Right lobe of liver (tissue), 6 donors: ENCODE measurements around the gene AMBRA1. TPM values are rescaled to one million over a fixed set of nuclear protein-coding genes. Genes with fewer than 3 reads are reported as not detected.

Source experiments
- ATAC-seq, 4 donors: fragments of 200-7000 bp; cut with Tn5 transposase; one replicate each; pipeline ENCODE4 v1.9.1; 2020; ENCODE audit warnings: mild to moderate bottlenecking in 4 of 4, moderate library complexity in 4 of 4
- DNase-seq, 3 donors: peaks; one replicate each; pipeline ENCODE4 v3.0.0-alpha.2; 2020
- H3K27ac ChIP-seq, 3 donors: fragments of 200-600 bp; one replicate each; pipeline ENCODE4 v1.8.0; 2022
- H3K27me3 ChIP-seq, 2 donors: fragments of 200-600 bp; one replicate each; pipeline ENCODE4 v1.8.0; 2022
- H3K36me3 ChIP-seq, 4 donors: fragments of 200-600 bp; sonication (generic) in 1 of 4; one replicate each; pipeline versions ENCODE4 v1.5.1 to v1.8.0; 2017 to 2022; ENCODE audit warnings: control low read depth in 1 of 4
- H3K4me1 ChIP-seq, 4 donors: fragments of 200-600 bp; sonication (generic) in 1 of 4; one replicate each; pipeline versions ENCODE4 v1.5.1 to v1.8.0; 2017 to 2022; ENCODE audit warnings: control low read depth in 1 of 4
- H3K4me3 ChIP-seq, 3 donors: fragments of 200-600 bp; one replicate each; pipeline ENCODE4 v1.8.0; 2022
- H3K9me3 ChIP-seq, 4 donors: fragments of 200-600 bp; sonication (generic) in 1 of 4; one replicate each; pipeline versions ENCODE4 v1.5.1 to v1.8.0; 2017 to 2022; ENCODE audit warnings: control low read depth in 1 of 4
- POLR2A ChIP-seq: fragments of 450-650 bp; IDR thresholded peaks from one replicate; pipeline ENCODE4 v1.6.1; 2017; ENCODE audit warnings: antibody characterized with exemption, mild to moderate bottlenecking
- WGBS: methylation state at CpG from one replicate; pipeline ENCODE4 v1.1.6; 2018; ENCODE audit warnings: low coverage, low lambda C conversion rate; ENCODE audit not compliant: insufficient coverage; ENCODE audit errors: missing lambda C conversion rate; 5-methylcytosine and 5-hydroxymethylcytosine counted together
- intact Hi-C, 2 donors: fragments of 100-400 bp; cut with DNase I; formaldehyde crosslinking; loops; one replicate each; pipeline versions ENCODE4 v1.11.2 to v1.14.1; 2022
- total RNA-seq, 6 experiments: library from RNA; depleted of rRNA in 2 of 6; stranded (reverse); fragments of >200 nt in 2 of 6; fragmentation: NEBNext Ultra II Directional in 3 of 6; extraction: Animal tissue kit (Norgen Biotek cat#: 25700) in 3 of 6; gene quantifications; one replicate each; pipeline versions ENCODE4 v1.1.0 to v1.2.4, GENCODE V29; 2016 to 2023
- TF ChIP-seq, protein P1 (sequence below), 4 donors: fragments of 200-600 bp in 3 of 4; fragments of 450-650 bp in 1 of 4; IDR thresholded peaks; one replicate each; pipeline versions ENCODE4 v1.5.1 to v1.8.0; 2016 to 2022; ENCODE audit warnings: antibody characterized with exemption in 4 of 4, mild to moderate bottlenecking in 2 of 4
- donor health status: DM: no; HTN: yes; CAD: no.
- donor health status: DM: no; HTN: no; CAD: no.
- donor health status: DM: no; HTN: no; CAD: no.
- donor health status: DM: no; HTN: yes; CAD: no.
- donor health status: DM: no; HTN: yes; CAD: no.

The AMBRA1 gene
- total RNA-seq, 6 experiments from 2014 or later: 11.0 to 15.7 (median 13.6) TPM

DNA sequence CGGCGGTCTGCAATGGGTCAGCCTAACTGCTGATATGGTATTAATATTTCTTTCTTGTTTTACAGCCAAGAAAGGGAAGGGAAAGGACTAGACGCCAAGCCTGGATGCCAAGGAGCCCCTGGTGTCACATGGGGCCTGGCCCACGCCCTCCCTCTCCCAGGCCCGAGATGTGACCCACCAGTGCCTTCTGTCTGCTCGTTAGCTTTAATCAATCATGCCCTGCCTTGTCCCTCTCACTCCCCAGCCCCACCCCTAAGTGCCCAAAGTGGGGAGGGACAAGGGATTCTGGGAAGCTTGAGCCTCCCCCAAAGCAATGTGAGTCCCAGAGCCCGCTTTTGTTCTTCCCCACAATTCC is 210.4 kb downstream of the AMBRA1 start:
- Histone ChIP-seq H3K4me1 (peaks cover 0 to 8% (median 3%) of the 10 kb centered on the region in 4 donors), H3K27ac (no peak overlapping the region), H3K36me3 (no peaks in the 10 kb centered on the region), H3K9me3 (no peaks in the 10 kb centered on the region), H3K27me3 (no peaks in the 10 kb centered on the region), H3K4me3 (no peak overlapping the region)
- 63% methylated on average over 7 of the region's 7 CpGs for WGBS
- no peak for DNase-seq
- intact Hi-C loops: loop anchor here (10.0 kb wide), 1 partner anchor 151 kb away; no protein-coding TSS in a partner anchor
- TF ChIP-seq, protein P1, sequence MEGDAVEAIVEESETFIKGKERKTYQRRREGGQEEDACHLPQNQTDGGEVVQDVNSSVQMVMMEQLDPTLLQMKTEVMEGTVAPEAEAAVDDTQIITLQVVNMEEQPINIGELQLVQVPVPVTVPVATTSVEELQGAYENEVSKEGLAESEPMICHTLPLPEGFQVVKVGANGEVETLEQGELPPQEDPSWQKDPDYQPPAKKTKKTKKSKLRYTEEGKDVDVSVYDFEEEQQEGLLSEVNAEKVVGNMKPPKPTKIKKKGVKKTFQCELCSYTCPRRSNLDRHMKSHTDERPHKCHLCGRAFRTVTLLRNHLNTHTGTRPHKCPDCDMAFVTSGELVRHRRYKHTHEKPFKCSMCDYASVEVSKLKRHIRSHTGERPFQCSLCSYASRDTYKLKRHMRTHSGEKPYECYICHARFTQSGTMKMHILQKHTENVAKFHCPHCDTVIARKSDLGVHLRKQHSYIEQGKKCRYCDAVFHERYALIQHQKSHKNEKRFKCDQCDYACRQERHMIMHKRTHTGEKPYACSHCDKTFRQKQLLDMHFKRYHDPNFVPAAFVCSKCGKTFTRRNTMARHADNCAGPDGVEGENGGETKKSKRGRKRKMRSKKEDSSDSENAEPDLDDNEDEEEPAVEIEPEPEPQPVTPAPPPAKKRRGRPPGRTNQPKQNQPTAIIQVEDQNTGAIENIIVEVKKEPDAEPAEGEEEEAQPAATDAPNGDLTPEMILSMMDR (IDR thresholded peaks at IDR 0.05): no peak
- TF ChIP-seq POLR2A: no peak
- no peak for ATAC-seq

GRCh38 chr11:46382646-46383403 is 211.0 kb downstream of the AMBRA1 start:
- no peak overlapping the region for H3K27ac ChIP-seq
- DNase-seq (no peak), ATAC-seq (peak in 3 of 4 donors; percentile 12 to 37 (median 25))
- H3K4me1 ChIP-seq: peaks cover 0 to 8% (median 3%) of the 10 kb centered on the region in 4 donors
- WGBS: 24% methylated on average over 10 of the region's 18 CpGs
- no peaks in the 10 kb centered on the region for H3K27me3 ChIP-seq
- no peaks in the 10 kb centered on the region for H3K9me3 ChIP-seq
- H3K4me3 ChIP-seq: no peak overlapping the region
- intact Hi-C loops: loop anchor here (10.0 kb wide), 1 partner anchor 152 kb away; no protein-coding TSS in a partner anchor
- no peaks in the 10 kb centered on the region for H3K36me3 ChIP-seq
- TF ChIP-seq, protein P1 (IDR thresholded peaks at IDR 0.05): peak; percentile 39 to 66 (median 54)
- no peak for TF ChIP-seq POLR2A

DNA sequence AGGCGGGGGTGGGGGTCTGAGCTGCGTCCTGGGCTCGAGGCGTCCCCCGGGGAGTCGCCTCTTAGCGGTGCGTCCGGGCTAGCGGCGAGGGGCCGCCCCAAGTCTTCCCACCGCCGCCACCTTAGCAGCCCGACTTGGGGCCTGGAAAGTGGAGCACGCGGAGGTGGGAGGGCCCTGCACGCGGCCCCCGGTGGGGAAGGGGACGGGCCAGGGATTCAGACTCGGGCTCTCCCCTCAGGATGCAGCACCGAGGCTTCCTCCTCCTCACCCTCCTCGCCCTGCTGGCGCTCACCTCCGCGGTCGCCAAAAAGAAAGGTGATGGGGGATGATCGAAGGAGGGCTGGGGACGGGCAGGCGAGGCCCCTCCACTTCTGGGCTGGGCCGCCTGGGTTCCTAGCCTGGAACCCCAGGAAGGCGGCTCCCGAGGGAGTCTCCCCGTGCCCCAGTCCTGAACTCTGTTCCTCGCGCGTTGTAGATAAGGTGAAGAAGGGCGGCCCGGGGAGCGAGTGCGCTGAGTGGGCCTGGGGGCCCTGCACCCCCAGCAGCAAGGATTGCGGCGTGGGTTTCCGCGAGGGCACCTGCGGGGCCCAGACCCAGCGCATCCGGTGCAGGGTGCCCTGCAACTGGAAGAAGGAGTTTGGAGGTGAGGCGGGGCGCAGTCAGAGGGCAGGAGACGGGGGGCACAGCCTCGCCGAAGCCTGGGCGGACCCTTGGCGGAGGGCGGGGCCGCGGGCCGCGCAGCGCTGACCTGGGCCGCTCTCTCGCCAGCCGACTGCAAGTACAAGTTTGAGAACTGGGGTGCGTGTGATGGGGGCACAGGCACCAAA is 211.8 kb downstream of the AMBRA1 start:
- 0% methylated on average over 7 of the region's 66 CpGs for WGBS
- no peak overlapping the region for H3K27ac ChIP-seq
- intact Hi-C loops: loop anchor here (10.0 kb wide), 1 partner anchor 153 kb away; no protein-coding TSS in a partner anchor
- TF ChIP-seq, protein P1 (IDR thresholded peaks at IDR 0.05): no peak
- TF ChIP-seq POLR2A: no peak
- H3K4me3 ChIP-seq: peak overlapping the region; percentile 29 to 62 (median 58)
- no peaks in the 10 kb centered on the region for H3K27me3 ChIP-seq
- H3K36me3 ChIP-seq: no peaks in the 10 kb centered on the region
- ATAC-seq (no peak), DNase-seq (no peak)
- H3K9me3 ChIP-seq: no peaks in the 10 kb centered on the region
- peaks cover 0 to 8% (median 3%) of the 10 kb centered on the region in 4 donors for H3K4me1 ChIP-seq

DNA sequence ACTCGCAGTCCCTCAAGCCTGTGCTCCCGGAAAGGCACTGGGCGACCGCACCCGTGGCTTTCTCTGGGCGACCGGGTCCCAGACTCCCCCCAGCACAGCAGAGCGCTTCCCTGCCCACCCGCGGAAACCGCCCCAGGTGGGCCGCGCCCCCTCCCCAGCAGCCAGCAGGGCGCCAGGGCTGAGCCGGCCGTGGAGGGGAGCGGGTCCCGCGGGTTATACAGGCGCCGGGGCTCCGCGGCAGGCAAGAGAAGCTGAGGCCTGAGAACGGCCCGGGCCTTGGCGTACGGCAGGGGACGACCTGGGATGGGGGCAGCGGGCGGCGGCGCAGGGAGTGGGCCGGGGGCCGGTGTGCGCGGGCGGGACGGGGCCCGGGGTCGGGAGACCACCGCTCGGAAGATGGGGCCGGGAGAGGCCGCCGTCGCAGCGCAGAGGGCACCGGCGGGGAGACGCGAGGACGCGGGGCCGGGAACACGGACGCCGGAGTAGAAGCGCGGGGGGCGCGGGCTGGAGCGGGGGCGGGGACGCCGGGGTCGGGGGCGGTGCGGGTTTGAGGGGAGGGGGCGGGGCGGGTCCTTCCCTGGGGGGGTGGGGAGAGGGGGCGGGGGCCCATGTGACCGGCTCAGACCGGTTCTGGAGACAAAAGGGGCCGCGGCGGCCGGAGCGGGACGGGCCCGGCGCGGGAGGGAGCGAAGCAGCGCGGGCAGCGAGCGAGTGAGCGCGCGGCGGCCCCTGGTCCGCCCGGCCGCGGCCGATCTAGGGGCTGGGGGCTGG is 212.6 kb downstream of the AMBRA1 start, which contains the start of gene MDK:
Gene MDK, plus strand, starts transcription at position 622 of the 771 bp plus-strand sequence. CDS start 389 bp downstream, outside the sequence.
- H3K27ac ChIP-seq: peak within 1 kb of the TSS; percentile 18 to 53 (median 44)
- intact Hi-C loops: loop anchor here (10.0 kb wide), 1 partner anchor 154 kb away; no protein-coding TSS in a partner anchor
- H3K9me3 ChIP-seq: no peaks in the 10 kb centered on the region
- WGBS: 3% methylated on average over 6 of the region's 96 CpGs
- ATAC-seq: peak in 3 of 4 donors; percentile 2 to 21 (median 2)
- H3K4me3 ChIP-seq: peak within 1 kb of the TSS; percentile 56 to 62 (median 58)
- peaks cover 0 to 8% (median 3%) of the 10 kb centered on the region in 4 donors for H3K4me1 ChIP-seq
- TF ChIP-seq, protein P1 (IDR thresholded peaks at IDR 0.05): no peak
- TF ChIP-seq POLR2A: no peak
- peaks cover 0 to 2% (median 0%) of the 10 kb centered on the region in 4 donors for H3K36me3 ChIP-seq
- DNase-seq: no peak
- no peaks in the 10 kb centered on the region for H3K27me3 ChIP-seq
